ENCODE results near the gene TXNRD2.

The TXNRD2 gene

DNA sequence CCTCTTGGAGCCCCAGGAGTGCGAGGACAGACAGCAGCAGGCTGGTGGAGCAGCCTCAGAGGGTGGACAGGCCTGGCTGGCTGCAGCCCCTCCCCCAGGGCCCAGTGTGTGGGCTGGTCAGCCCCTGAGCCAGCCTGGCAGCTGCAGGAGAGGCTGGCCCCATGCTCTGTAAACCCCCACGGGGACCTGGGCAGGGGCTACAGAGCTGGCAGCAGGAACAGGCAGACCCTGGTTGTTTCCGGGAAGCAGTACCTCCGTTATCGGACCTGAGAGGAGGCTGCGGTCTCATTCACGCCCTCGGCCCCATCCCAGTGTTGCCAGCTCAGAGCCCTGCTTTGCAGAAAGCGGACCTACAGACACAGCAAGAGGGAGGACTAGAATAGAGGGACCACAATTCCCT, 38.6 kb downstream of the TXNRD2 start:
- no peak for DNase-seq

DNA sequence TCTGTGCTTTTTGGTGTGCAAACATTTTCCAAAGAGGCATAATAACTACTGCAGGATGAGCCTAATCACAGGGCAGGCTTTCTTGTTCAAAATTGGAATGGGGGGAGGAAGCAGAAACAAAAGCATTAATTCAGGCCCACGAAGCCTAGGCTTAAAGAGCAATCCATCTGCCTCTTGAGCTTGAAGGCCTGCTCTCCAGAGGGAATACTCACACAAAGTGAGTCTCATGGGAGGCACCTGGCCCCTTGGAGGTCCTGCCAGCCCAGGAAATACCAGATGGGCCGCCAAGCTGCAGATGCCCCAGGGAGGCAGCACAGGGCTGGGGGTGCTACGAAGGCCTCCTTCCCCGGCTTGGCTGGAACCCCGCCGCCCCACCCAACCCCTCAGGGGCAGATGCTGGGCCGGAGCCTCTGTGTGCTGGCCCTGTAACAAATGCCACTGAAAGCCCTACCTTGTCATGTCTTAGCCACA, 39.3 kb downstream of the TXNRD2 start:
- no peak for DNase-seq

- DNase-seq: no peak
These were observed 39.9 kb downstream of the TXNRD2 start for GRCh38 chr22:19901577-19902244.

DNA sequence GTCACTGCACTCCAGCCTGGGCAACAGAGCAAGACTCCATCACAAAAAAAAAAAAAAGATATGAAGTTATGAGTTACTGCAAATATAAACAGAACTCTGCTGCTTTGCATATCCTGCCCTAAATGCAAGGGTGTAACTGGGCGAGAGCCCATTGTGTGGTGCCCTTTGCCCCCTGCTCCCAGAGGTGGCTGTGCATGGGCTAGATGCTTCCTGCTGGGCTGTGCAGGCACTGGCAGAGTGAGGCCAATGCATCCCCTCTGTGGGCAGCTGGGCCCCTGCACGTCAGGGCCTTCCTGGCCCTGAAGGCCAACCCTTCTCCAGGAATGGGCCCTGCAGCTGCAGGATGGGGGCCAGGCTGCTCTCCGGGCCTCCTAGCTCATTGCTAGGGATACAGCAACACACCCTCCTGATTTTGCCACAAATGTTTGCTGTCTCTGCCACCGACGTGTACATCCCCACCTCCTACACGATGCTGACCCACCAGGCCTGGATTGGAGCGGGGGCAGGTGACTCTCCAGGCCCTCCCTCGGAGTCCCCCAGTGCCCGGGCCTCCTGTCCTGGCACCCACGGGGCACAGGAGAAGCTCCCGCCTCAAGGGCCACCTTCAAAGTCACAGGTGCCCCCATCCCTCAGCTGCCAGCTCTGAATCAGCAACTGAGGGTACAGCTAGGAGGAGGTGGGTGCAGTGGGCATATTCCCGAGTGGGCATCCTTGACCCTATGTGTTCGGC, 40.7 kb downstream of the TXNRD2 start:
- DNase-seq: no peak

DNA sequence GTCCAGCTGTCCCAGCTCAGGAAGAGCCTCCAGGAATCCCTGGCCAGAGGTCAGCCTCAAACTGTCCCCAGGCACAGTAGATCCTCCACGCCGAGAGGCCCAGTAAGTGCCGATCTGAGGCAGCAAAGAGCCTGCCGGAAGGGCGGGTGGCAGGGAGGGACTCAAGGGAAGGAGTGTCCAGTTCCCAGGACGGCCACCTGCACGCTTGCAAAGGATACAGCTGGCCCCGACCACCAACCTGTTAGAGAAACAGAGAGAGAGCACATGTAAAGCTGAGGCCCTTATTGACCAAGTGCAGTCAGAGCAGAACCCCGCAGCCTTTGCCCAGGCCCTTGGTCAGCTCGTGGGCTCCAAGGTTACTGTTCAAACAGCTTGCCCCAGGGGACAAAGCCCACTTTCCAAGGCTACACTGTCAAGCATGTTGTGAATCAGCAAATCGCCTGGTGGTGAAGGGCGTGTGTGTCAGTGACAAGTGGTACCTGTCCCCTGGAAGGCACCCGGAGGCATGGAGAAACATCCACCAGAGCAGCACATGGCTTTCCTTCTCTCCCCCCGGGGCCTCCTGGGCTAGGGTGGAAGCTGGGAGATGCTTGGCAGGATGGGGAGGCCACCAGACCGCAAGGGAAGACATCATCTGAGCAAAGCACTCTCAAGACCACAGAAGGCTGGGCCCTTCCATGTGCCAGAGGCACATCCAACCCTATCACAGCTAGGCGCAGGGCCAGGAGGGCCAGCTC, 42.6 kb downstream of the TXNRD2 start:
- no peak for DNase-seq

- no peak for DNase-seq
These were observed 43.5 kb downstream of the TXNRD2 start for GRCh38 chr22:19898145-19898544.

- DNase-seq: no peak
These were observed 43.9 kb downstream of the TXNRD2 start for GRCh38 chr22:19897726-19898125.

DNA sequence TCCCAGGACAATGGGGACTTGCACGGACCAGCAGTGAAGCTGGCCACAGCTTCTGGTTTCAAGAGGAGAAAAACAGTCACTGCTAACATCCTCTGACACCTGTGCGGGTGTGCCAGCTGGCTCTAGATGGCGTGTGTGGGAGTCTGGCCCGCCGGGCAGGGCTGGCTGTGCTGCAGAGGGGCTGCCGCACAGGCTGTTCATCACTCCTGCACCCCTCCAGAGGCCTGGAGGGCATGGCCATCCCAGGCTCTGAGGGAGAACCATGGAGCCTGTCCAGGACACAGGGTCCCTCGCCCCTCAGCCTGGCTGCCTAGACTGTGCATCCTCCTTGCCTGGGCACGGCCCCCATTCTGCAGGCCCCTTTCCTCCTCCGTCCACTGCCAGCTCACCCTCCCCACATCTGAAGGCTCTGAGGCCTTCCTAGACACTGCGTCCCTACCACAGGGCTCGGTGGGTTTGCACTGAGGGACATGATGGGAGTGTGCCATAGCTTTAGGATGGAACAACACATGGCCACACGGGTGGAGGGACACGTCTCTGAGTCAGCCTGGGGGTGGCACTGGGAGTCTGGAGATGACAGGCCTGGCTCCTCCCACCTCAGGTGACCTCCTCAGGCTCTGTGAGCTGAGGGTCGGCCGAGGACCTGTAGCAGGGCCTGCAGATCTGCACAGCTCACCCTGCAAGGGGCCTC, 44.8 kb downstream of the TXNRD2 start:
- DNase-seq: no peak

GRCh38 chr22:19895160-19895849, 46.3 kb downstream of the TXNRD2 start:
- DNase-seq: no peak

GRCh38 chr22:19893363-19893762, 48.3 kb downstream of the TXNRD2 start:
- DNase-seq: no peak

DNA sequence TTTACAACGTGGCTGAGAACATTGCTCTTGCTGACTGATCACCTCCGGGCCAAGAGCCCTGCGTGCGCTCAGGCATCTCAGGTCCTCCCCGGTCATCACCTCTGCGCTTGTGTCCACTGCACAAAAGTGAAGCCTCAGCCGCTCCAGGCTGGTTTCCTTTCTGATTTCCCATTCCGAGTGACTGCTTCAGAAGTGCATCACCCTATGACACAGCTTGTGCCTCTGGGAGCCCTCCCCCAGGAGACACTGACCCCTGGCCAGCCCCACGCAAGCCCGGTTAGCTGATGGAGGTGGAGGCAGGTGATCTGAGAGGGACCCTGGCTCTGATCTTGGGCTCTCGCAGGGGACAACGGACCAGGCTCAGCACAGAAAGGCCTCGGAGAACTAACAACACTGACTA, 48.7 kb downstream of the TXNRD2 start:
- no peak for DNase-seq

DNA sequence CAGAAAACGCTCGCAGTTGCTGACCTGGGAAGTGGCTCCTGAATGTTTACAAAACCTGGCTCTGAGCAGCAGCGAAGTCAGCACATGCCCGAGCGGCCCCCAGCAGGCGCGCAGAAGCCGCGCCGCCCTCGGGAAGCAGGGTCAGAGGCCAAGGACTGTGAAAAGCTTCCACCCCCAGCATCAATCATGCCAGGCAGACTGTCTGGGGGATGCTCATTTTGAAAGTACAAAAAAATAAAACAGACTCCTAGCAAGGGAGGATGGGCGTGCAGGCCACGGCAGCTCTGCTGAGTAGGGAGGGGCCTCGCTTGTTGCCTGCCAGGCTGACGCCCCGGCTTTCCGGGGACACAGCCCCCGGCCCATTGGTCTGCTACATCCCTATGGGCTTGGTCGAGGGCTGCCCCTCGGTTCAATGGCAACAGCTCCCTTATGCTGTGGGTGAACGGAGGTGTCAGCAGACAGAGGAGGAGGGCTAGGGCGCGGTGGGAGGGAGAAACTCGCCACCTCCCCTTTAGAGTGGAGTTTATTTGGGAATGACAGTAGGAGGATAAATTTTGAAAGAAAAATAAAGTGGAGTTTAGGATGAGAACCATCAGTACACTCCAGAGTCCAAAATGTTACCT, 49.2 kb downstream of the TXNRD2 start:
- peak; percentile 42 to 50 for DNase-seq

DNA sequence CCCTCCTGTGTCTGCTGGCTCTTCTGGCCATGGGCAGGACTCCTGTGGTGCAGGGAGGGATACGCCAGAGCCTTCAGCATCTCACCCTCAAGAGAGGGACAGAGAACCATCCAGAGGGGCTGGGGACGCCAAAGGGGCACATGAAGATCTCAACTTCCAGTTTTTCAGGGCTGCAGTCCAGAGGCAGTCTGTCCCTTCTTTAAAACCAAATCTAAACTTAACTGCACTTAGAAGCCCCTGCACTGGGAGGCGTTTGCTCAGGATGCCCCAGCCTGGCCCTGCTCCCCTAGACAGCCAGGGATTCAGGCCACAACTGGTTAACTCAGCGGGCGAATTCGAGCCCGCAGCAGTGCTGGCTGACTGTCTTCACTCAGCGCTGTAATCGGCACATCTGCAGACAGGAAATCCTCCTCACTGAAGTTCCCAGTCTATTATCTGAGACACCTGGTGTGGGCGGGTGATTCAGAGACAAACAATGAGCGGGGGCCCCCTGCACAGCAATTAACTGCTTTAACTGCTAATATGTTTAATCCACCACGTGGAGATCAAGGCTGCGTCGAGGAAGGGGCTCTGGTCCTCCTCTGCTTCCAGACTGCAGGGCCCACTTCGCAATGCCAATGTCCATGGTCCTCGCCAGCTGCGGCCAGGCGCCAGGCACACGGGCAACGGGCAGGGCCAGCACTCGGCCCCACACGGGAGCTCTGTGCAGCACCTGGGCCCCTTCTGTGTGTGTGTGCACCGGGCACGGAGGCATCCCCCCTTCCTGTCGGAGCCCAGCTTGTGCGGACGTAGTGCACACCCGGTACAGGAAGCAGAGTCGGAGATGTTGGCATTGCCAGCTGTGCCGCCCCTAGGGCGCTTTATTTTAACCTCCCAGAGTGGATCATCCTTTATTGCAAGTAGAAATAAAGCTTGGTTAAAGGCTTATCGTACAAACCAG, 50.0 kb downstream of the TXNRD2 start:
- peak; percentile 86 to 90 for DNase-seq

GRCh38 chr22:19890502-19891316, 50.9 kb downstream of the TXNRD2 start:
- DNase-seq: no peak

GRCh38 chr22:19889951-19890350, 51.7 kb downstream of the TXNRD2 start:
- peak; percentile 28 to 34 for DNase-seq

DNA sequence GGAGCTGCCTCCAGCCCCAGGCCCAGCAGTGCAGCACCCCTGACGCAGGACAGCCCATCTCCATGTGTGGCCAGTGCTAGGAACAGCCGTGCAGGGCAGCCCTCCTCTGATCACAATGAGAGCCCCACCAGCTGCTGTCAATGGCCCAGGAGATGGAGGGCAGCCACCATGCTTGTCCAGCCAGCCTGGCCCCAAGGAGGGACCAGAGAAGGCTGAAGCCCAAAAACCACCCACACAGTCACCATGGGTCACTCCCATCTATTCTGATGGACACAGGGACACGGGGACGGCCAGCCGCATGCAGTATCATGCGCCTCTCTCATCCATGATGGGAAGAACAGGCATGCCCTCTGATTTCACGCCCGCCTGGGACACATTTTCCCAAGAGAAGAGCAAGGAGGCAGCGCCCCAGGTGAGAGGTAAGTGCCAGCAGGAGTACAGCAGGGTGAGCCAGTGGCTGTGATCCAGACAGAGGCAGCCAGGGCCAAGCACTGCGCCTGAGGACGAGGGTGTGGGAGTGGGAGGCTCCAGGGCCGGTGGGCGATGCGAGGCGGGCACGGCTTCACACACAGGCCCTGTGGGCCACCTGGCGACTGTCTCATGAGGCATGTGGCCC, 53.4 kb downstream of the TXNRD2 start:
- no peak for DNase-seq

DNA sequence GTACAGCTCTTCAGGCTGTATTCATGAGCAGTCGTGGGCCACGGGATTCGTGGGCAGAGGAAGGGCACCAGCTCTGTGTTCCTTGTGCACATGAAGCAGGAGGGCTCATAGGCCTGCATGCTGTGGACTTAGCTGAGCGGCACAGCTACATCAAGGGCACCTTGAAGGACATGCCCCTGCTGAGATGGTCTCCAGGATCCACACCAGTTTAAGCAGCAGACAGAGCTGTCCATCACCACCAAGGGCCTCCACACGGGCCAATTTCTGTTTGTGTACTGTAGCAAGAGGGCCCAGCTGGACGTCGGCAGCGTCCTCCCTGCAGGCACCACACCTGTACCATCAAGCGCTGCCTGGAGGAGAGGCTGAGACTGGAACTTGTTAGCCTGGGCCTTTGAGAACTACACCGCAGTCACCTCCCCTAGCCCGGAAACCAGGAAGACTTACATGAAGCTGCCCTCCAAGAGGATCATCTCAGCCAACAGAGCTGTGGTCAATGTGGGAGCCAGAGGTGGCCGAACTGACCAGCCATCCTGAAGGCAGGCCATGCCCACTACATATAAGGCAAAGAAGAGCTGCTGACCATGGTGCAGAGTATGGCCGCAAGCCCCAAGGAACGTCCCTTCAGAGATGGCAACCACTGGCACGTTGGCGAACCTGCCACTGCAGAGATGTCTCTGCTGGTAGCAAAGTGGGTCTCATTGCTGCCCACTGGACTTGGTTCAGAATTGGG, 54.2 kb downstream of the TXNRD2 start:
- DNase-seq: no peak

GRCh38 chr22:19886605-19887255, 54.9 kb downstream of the TXNRD2 start:
- peak; percentile 33 to 42 for DNase-seq
